ENCODE results near the gene RAB4B. TPM values are rescaled to one million over a fixed set of nuclear protein-coding genes. Genes with fewer than 3 reads are reported as not detected.
"Not testable (repeated sequence)": the region's sequence is repeated elsewhere in the genome, so short reads cannot be mapped to it uniquely, and the experiment has no call there.

Gene RAB4B
- total RNA-seq, 1 donor: 13.8 TPM

DNA sequence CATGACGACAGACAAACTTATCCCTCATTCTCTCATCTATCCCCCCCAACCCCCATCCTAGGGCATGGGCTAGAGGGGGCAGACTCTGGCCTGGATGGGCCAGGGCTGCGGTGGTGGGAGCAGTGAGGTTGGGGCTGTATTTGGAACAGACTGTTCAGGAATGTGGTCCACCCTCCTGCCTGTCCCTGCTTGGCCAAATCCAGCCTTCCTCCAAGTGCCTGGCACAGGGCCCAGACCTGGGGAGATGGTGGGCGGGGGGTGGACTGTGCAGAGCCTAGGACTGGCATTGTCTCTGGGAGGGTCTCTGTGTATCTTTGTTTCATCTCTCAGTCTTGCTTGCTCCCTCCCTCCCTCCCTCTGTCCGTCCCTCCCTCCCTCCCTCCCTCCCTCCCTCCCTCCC, 35.1 kb downstream of the RAB4B start:
- no peak overlapping the region for H3K4me2 ChIP-seq (ENCODE audit: insufficient read depth, low read length)
- TF ChIP-seq, protein P1, sequence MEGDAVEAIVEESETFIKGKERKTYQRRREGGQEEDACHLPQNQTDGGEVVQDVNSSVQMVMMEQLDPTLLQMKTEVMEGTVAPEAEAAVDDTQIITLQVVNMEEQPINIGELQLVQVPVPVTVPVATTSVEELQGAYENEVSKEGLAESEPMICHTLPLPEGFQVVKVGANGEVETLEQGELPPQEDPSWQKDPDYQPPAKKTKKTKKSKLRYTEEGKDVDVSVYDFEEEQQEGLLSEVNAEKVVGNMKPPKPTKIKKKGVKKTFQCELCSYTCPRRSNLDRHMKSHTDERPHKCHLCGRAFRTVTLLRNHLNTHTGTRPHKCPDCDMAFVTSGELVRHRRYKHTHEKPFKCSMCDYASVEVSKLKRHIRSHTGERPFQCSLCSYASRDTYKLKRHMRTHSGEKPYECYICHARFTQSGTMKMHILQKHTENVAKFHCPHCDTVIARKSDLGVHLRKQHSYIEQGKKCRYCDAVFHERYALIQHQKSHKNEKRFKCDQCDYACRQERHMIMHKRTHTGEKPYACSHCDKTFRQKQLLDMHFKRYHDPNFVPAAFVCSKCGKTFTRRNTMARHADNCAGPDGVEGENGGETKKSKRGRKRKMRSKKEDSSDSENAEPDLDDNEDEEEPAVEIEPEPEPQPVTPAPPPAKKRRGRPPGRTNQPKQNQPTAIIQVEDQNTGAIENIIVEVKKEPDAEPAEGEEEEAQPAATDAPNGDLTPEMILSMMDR (IDR thresholded peaks at IDR 0.05; ENCODE audit: extremely low read depth, low read depth, low read length): no peak

DNA sequence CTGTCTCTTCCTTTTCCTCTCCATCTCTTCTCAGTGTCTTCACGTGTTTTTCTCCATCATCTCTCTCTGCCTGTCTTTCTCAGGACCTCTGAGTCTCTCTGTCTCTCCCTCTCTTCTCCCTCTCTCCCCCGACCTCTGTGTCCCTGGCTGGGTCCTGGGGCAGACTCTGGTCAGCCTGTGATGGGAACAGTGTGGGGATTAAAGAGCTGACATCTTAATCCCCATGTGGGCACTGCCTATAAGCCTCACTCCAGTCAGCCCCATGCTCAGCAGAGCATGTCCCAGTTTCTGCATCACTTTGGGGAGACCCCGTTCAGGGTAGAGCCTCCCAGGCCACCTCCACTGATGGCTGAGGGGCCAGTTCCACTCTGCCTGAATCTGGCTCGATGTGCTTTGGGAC, 37.2 kb downstream of the RAB4B start:
- Histone ChIP-seq H3K4me1 (ENCODE audit: insufficient read depth, low read length) (no peaks in the 10 kb centered on the region), H3K36me3 (ENCODE audit: insufficient read depth, low read length) (no peaks in the 10 kb centered on the region), H4K20me1 (ENCODE audit: insufficient read depth, low read length) (peaks cover 3% of the 10 kb centered on the region), H3K9me3 (ENCODE audit: low read depth, low read length) (no peaks in the 10 kb centered on the region), H3K27ac (ENCODE audit: low read depth, low read length) (no peak overlapping the region), H2AFZ (ENCODE audit: low read length) (no peak overlapping the region), H3K27me3 (ENCODE audit: insufficient read depth, low read length) (peaks cover 3% of the 10 kb centered on the region), H3K4me2 (ENCODE audit: insufficient read depth, low read length) (no peak overlapping the region), H3K4me3 (ENCODE audit: insufficient read depth, low read length) (no peak overlapping the region), H3K79me2 (ENCODE audit: insufficient read depth, low read length) (no peaks in the 10 kb centered on the region)
- TF ChIP-seq, protein P1 (IDR thresholded peaks at IDR 0.05; ENCODE audit: extremely low read depth, low read depth, low read length): no peak
- no peak for DNase-seq (ENCODE audit: insufficient read length, low spot score, missing footprints)

More for the DNA sequence above, 35.1 kb downstream of the RAB4B start:
- Histone ChIP-seq H4K20me1 (ENCODE audit: insufficient read depth, low read length) (peaks cover 21% of the 10 kb centered on the region), H3K79me2 (ENCODE audit: insufficient read depth, low read length) (peaks cover 13% of the 10 kb centered on the region), H2AFZ (ENCODE audit: low read length) (no peak overlapping the region), H3K4me1 (ENCODE audit: insufficient read depth, low read length) (peaks cover 2% of the 10 kb centered on the region), H3K9me3 (ENCODE audit: low read depth, low read length) (no peaks in the 10 kb centered on the region), H3K27me3 (ENCODE audit: insufficient read depth, low read length) (peaks cover 3% of the 10 kb centered on the region), H3K27ac (ENCODE audit: low read depth, low read length) (no peak overlapping the region), H3K36me3 (ENCODE audit: insufficient read depth, low read length) (peaks cover 14% of the 10 kb centered on the region), H3K4me3 (ENCODE audit: insufficient read depth, low read length) (no peak overlapping the region)
- DNase-seq (ENCODE audit: insufficient read length, low spot score, missing footprints): peak; percentile 63

DNA sequence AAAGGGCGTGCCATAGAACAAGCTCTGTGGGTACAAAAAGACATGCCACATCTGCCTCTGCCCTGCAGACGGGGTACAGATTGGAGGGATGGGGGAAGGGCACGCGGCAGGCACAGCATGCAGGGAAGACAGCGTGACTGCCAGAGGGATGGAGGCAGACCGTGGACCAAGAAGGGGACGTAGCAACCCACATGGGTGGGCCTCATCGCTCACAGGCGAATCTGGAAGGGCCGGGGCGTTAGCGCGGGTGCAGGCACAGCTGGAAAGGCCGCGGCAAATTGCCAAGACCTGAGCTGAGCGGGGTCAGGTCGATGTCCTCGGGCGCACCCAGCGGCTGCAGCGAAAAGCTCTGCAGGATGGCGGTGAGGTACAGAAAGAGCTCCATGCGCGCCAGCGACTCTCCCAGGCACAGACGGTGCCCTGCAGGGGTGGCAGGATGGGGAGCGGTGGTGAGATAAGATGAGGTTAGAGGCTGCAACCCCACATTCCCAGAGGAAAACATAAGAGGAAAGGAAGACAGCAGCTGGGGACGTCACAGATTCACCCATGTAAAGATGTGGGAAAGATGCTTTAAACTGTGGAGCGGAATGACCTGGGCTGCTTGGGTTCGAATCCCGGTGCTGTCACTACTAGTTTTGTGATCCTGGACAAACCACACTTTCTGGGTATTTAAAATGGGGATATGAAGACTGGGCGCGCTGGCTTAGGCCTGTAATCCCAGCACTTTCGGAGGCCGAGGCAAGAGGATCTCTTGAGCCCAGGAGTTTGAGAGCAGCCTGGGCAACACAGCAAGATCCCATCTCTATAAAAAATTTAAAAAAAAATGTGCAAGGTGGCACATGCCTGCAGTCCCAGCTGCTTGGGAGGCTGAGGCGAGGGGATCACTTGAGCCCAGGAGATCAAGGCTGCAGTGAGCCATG, 40.7 kb downstream of the RAB4B start:
- Histone ChIP-seq H3K4me2 (ENCODE audit: insufficient read depth, low read length) (peak overlapping the region; percentile 77), H3K4me3 (ENCODE audit: insufficient read depth, low read length) (peak overlapping the region; percentile 60)
- not testable (repeated sequence) for H3K27ac ChIP-seq (ENCODE audit: low read depth, low read length); H2AFZ ChIP-seq (ENCODE audit: low read length); H3K27me3 ChIP-seq (ENCODE audit: insufficient read depth, low read length); H3K4me1 ChIP-seq (ENCODE audit: insufficient read depth, low read length); H3K9me3 ChIP-seq (ENCODE audit: low read depth, low read length); H3K79me2 ChIP-seq (ENCODE audit: insufficient read depth, low read length); H4K20me1 ChIP-seq (ENCODE audit: insufficient read depth, low read length); DNase-seq (ENCODE audit: insufficient read length, low spot score, missing footprints); H3K36me3 ChIP-seq (ENCODE audit: insufficient read depth, low read length)
- TF ChIP-seq, protein P1 (IDR thresholded peaks at IDR 0.05; ENCODE audit: extremely low read depth, low read depth, low read length): peak; percentile 32

DNA sequence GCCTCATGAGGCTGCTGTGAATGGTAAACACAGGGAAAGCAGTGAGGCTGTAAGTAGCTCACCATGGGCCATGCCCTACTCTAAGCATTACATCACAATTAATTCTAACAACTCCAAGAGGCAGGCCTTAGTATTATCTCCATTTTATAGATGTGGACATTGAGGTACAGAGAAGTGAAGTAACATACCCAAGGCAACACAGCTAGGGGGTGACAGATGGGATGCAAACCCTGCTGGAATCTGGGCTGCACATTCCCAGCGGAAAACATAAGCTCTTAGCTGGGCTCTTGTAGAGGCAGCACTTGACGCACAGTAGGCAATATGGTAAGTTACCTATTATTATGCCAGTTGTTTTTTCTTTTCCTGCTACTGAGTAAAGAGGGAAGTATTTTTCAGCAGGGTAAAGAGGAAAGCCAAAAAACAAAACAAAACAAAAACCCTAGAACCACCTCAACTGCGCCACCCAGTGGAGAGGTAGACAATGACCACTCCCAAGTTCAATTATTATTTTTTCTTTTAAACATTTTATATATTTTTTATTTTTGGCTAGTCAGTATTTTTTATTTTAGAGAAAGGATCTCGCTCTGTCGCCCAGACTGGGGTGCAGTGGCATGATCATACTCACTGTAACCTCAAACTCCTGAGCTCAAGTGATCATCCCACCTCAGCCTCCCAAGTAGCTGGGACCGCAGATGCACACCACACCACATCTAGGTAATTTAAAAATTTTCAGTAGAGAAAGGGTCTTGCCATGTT, 41.6 kb downstream of the RAB4B start:
- DNase-seq (ENCODE audit: insufficient read length, low spot score, missing footprints): peak; percentile 25
- TF ChIP-seq, protein P1 (IDR thresholded peaks at IDR 0.05; ENCODE audit: extremely low read depth, low read depth, low read length): peak; percentile 71
- H3K4me1 ChIP-seq (ENCODE audit: insufficient read depth, low read length); H3K27ac ChIP-seq (ENCODE audit: low read depth, low read length); H3K79me2 ChIP-seq (ENCODE audit: insufficient read depth, low read length); H3K9me3 ChIP-seq (ENCODE audit: low read depth, low read length); H3K27me3 ChIP-seq (ENCODE audit: insufficient read depth, low read length); H2AFZ ChIP-seq (ENCODE audit: low read length); H3K4me2 ChIP-seq (ENCODE audit: insufficient read depth, low read length); H4K20me1 ChIP-seq (ENCODE audit: insufficient read depth, low read length); H3K36me3 ChIP-seq (ENCODE audit: insufficient read depth, low read length); H3K4me3 ChIP-seq (ENCODE audit: insufficient read depth, low read length): not testable (repeated sequence)

Data from osteoblast (primary cell).